VCaP (cell line): ENCODE data around the gene FAM193B.

Experiments
- H3K27ac ChIP-seq: fragments of 450-650 bp; 2 replicates; pipeline ENCODE4 v1.5.1; 2017
- CTCF ChIP-seq: fragments of 450-650 bp; conservative IDR thresholded peaks from 2 replicates; pipeline ENCODE4 v1.5.1; 2017; ENCODE audit warnings: mild to moderate bottlenecking, moderate library complexity

FAM193B gene

GRCh38 chr5:177501874-177502678 is 52.3 kb downstream of the FAM193B start:
- H3K27ac ChIP-seq = peak overlapping the region; percentile 23; the same call in 1 of the 2 replicates

GRCh38 chr5:177500685-177501522 is 53.5 kb downstream of the FAM193B start:
- TF ChIP-seq CTCF = peak; percentile 100
- peak overlapping the region; percentile 23; the same call in 1 of the 2 replicates for H3K27ac ChIP-seq

More at GRCh38 chr5:177501874-177502678, 52.3 kb downstream of the FAM193B start:
- no peak for TF ChIP-seq CTCF

- H3K27ac ChIP-seq = no peak overlapping the region
- TF ChIP-seq CTCF = no peak
Measured at GRCh38 chr5:177499842-177500241, 54.5 kb downstream of the FAM193B start.

GRCh38 chr5:177498013-177498787 is 56.2 kb downstream of the FAM193B start:
- peak overlapping the region; percentile 21; the same call in 1 of the 2 replicates for H3K27ac ChIP-seq
- TF ChIP-seq CTCF = no peak; the same call in 1 of the 2 replicates

- peak; percentile 53 for TF ChIP-seq CTCF
- H3K27ac ChIP-seq = peak within 1 kb of the TSS; percentile 80
Measured at GRCh38 chr5:177497292-177498012, 56.9 kb downstream of the FAM193B start, which contains the start of gene PDLIM7. Gene PDLIM7, minus strand, starts transcription at chr5:177497604. Its CDS starts 1,092 bp downstream, at chr5:177496512.

- H3K27ac ChIP-seq = peak overlapping the region; percentile 80
- no peak for TF ChIP-seq CTCF
Measured at GRCh38 chr5:177496727-177497291, 57.6 kb downstream of the FAM193B start.
